T-helper 2 cell (primary cell): ENCODE results near the gene SPATS1.
A peak's percentile ranks its signal among the peaks of the same experiment; 100 is the strongest.
"Not testable (repeated sequence)": the region's sequence is repeated elsewhere in the genome, so short reads cannot be mapped to it uniquely, and the experiment has no call there.

Experiments
- DNase-seq, 5 experiments: peaks; one replicate each; pipeline versions ENCODE4 v3.0.0 to v3.0.0-alpha.2; 2012 to 2022

Gene SPATS1

DNA sequence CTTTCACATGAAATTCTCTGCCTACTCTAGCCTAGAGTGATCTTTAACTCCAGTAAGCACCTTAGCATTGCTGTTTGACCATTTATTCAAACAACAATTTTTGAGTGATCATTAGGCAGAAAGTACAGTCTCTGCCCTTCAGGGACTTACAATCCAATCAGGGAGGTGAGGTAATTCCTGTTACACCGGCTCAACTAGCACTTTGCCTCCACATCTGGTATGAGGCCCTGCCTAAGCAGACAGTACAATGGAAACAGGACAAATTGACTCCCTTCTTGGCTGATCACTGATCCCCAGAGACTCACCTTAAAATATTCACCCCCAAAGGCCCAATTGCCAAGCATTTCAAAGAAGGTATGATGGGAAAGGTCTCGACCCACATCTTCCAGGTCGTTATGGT, 30.7 kb upstream of the SPATS1 start:
- DNase-seq: no peak

DNA sequence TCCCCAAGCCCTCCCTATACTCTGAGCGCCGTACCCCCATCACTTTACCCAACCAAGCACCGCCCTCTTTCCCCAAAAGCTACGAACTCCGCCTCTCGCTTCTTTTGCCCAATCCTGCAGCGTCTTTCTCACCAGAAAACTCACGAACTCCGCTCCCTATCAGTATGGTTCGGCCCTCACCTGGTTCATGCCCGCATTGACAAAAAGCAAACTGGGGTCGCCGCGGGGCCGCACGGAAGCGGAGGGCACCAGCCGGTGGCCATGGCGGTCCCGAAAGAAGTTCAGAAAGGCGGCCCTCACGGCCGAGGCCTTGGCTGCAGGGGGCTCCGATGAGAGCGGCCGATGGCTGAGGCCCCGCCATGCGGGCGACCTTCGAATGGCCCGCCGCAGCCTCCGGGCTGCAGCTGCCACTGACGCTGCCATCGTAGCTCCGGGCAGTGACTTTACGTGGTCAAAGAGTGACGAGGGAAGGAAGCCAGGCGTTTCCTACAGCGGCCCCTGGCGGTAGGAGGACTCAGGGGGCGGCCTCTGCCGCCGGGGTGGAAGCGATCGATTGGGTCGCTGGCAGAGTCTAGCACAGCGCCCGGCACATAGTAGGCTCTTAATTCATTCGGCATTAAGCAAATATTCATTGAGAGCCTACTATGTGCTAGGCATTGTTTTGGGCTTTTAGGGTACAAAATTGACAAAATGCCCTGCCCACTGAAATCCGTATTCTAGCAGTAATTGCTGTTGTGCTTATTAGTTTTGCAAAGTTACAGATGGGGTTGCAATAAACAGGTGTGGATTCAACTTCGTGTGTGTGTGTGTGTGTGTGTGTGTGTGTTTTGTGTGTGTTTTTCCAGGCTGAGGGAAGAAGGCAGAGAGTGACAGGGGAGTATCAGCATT, 29.3 kb upstream of the SPATS1 start, which contains the start of gene AARS2:
AARS2 (minus strand) TSS at position 447 of the 888 bp plus-strand sequence; CDS start at position 423, 24 bp downstream.
- DNase-seq: peak; percentile 78 to 94 (median 85)

- not testable (repeated sequence) for DNase-seq
Measured at GRCh38 chr6:44314657-44315056, 27.8 kb upstream of the SPATS1 start.

- no peak for DNase-seq
Measured at GRCh38 chr6:44315516-44315915, 26.9 kb upstream of the SPATS1 start.

DNA sequence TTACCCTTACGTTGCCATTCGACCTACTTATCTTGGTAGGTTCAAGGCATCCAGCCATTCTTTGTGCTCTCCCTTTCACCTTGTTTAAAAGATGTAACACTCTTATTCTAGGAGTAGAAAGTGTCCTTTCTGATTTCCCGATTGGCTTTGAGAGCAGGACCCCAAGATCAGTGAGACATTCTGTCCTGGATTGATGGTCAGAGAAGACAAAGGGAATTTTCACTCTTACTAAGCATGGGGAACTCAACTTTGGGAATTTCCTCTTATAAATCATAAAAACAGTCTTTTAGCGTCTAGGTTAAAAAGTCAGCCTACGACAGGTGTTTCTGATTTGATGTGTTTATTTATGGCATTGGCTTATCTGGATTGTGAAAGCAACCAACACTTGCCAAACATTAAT, 26.5 kb upstream of the SPATS1 start:
- no peak for DNase-seq

DNA sequence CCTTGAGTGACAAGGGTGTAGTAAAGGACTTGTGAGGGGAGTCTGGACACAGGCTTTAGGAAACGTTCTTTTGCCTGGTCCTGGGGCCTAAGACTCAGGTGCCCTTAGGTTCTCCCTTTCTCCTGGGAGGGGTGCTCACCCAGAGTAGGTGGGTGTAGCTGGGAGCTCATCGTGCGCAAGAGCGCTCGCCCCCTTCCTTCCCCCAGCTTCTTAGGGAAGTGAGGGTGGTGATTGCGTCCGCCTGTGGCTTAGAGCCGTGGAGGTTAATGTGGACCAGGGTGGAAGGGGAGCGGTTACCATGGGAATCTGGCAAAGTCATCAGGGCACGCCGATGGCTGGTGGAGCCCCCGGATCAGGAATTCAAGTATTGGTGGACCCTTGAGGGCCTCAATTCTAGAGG, 26.0 kb upstream of the SPATS1 start:
- no peak for DNase-seq

GRCh38 chr6:44317136-44317631, 25.3 kb upstream of the SPATS1 start:
- DNase-seq: not testable (repeated sequence)

DNA sequence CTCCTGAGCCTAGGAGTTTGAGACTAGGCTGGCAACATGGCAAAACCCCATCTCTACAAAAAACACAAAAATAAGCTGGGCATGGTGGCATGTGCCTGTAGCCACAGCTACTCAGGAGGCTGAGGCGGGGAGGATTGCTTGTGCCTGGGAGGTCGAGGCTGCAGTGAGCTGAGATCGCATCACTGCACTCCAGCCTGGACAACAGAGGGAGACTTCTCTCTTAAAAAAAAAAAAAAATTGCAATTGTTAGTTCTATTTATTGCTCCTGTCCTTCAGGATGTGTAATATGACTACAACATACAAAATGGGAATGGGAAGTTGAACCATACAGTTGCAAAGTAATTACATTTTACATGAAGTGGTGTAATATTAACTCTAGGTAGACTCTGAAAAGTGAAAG, 21.2 kb upstream of the SPATS1 start:
- DNase-seq: no peak

DNA sequence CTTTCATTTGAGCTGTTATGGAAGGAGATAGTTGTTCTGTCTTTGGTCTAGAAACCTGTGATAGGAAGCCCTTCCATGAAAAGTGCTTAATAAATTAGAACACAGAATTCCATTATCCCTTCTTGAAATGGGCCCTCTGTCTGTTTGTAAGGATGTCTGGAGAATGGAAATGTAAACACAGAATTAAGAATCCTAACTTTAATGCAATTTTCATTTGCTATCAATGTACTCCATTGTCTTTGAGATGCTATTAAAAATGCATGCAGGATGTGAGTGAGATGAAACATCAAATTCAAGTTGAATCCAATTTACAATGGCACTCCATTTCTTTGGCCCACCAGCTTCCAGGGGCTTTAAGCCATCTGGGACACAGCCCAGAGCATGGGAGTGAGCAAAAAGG, 15.4 kb upstream of the SPATS1 start:
- no peak for DNase-seq

DNA sequence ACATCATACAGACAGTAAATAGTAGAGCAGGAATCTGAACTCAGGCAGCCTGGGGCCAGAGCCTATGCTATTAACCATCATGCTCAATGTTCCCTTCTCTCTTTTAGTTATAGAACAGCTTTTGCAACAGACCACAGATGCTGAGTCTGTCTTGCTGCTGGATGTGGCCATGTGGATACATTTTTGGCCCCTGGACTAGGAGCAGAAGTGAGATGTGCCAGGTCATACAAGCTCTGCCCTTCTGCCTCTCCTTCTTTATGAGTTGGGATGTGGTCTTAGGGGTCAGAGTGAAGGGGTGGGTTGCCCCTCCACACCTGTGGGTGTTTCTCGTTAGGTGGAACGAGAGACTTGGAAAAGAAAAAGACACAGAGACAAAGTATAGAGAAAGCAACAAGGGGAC, 14.7 kb upstream of the SPATS1 start:
- no peak for DNase-seq

DNA sequence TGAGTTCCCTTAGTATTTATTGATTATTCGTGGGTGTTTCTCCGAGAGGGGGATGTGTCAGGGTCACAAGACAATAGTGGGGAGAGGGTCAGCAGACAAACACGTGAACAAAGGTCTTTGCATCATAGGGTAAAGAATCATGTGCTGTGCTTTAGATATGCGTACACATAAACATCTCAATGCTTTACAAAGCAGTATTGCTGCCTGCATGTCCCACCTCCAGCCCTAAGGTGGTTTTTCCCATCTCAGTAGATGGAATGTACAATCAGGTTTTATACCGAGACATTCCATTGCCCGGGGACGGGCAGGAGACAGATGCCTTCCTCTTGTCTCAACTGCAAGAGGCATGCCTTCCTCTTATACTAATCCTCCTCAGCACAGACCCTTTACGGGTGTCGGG, 14.2 kb upstream of the SPATS1 start:
- DNase-seq: not testable (repeated sequence)

DNA sequence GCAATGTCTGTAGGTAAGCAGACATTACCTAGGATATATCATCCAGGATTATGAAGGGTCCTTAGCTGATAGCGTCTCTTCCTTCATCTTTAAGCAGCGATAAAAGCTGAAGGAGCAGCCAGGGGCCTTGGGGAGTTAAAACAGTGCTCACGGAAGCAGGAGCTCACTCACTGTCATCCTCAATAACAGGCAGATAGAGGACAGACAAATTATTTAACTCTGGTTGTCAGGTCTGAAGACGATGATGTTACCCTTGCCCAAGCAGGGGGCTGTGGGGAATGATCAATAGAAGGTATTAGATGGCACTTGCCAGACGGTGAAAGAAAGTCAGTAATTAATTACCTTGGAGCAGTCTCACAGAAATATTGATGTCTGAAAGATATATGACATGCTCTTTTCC, 12.6 kb upstream of the SPATS1 start:
- DNase-seq: no peak

DNA sequence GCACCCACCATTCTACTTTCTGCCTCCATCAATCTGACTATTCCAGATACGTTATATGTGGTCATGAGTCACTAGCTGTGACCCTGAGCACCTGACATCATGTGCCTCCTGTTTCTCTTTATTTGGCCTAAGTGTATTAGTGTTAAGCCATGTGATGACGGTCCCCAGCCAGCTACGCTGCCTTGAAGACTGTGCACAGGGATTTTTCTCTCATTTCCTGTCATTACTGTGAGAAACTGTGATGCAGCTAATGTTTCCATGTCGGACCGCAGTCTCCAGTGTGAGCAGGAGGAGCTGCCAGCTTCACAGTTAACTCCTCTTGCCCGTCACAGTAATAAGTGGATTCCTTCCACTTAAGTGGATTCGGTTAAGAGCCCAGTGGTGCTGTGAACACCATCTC, 9.9 kb upstream of the SPATS1 start:
- DNase-seq: no peak

DNA sequence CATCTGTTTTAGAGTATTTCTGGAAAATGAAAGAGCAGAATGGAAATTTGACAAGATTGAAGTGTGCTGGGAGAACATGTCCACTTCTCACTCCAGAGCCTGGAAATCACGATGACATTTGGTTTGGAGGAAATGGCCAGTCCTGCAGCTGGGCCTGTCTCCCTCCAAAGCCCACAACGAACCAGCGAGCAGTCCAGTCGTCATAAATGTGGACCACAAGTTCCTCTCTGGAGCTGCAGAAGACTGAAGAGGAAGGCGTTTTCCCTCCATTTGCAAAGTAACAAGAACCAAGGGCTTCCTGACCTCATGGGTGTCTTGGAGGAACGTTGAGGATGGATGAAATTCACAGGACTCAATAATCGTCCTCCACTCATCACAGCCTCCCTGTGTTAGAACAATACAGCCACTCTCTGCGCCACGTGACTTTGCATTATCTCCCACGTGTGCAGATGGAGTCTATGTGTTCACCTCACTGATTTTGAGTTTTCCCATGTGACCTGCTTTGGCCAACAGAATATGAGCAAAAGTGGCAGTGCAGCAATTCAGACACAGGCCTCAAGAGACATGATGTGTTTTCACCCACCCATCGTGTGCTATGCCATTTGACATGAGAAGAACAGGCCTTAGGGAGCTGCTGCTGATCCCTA, 9.1 kb upstream of the SPATS1 start:
- no peak for DNase-seq

- no peak for DNase-seq
Measured at GRCh38 chr6:44333942-44334341, 8.5 kb upstream of the SPATS1 start.

- no peak for DNase-seq
Measured at GRCh38 chr6:44335631-44336030, 6.8 kb upstream of the SPATS1 start.

GRCh38 chr6:44338228-44339122, 4.0 kb upstream of the SPATS1 start:
- peak; percentile 16 to 68 (median 36) for DNase-seq

DNA sequence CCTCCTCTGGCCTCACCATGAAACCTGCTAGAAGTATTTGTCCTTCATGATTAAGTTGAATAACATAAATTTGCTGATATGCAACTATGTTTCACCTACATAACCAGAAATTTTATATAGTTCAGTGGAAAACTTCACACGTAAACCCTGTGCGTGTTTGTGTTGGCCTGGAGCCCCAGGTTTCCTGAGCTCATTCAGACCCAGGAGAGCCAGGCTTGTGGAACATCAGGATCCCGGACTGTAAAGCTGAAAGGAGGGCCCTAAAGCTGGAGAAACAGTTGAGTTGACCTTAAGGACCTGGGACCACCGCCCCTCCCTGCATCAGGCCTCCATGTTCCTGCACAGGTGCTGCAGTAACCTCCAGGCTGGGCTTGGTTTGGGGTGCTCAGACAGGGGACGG, 3.1 kb upstream of the SPATS1 start:
- no peak for DNase-seq

DNA sequence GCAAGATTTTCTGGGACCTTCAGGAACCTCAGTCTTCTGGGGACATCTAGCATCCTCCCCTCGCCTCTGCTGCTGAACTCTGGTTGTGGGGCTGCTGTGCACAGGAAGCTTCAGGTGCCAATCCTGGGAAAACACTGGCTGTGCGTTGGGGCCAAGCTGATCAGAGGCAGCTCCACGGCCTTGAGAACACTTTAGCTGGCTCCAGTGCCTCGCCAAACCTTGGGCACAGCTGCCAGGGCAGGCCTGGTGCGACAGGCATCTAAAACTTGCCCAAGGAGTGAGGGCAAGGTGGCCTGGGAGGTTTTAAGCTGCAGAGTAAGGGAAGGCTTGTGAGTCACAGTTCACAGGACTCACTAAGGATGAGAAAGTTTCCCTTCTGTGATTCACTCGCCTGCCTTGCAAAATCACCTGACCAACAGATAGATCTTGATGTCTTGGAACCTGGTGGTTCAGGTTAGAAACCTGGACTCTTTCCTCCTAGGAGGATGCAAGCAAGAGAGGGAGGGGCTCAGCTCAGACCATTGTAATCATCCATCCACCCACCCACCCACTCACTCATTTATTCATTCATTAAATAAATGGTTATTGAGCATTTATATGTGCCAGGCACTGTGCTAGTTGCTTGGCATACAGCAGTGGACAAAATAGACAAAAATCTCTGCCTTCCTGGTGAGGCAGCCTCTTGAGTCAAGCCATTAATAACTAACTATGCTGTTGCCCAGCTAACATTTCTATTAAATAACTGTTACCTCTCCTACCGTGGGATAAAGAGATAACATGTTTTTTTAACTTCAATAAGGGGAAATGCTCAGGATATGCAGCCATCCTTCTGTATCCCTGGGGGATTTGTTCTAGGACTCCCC, 2.5 kb upstream of the SPATS1 start:
- no peak for DNase-seq

- DNase-seq: no peak
Measured at GRCh38 chr6:44341095-44341890, 1.2 kb upstream of the SPATS1 start.

GRCh38 chr6:44342052-44342451, 398 bp upstream of the SPATS1 start:
- DNase-seq: no peak
